CD4-positive, alpha-beta T cell treated with Interleukin-15 for 4 hours (primary cell): Measurements from ENCODE around the gene SAMD4B.
"Not testable (repeated sequence)": the region's sequence is repeated elsewhere in the genome, so short reads cannot be mapped to it uniquely, and the experiment has no call there.

Experiments
- DNase-seq: peaks from one replicate; pipeline ENCODE4 v3.0.0-alpha.2; 2020; ENCODE audit warnings: low spot score

SAMD4B gene

GRCh38 chr19:39334444-39334976, 7.7 kb upstream of the SAMD4B start:
- no peak for DNase-seq

GRCh38 chr19:39335168-39335548, 7.1 kb upstream of the SAMD4B start:
- DNase-seq: peak; percentile 15

GRCh38 chr19:39336483-39336882, 5.7 kb upstream of the SAMD4B start:
- DNase-seq: no peak

DNA sequence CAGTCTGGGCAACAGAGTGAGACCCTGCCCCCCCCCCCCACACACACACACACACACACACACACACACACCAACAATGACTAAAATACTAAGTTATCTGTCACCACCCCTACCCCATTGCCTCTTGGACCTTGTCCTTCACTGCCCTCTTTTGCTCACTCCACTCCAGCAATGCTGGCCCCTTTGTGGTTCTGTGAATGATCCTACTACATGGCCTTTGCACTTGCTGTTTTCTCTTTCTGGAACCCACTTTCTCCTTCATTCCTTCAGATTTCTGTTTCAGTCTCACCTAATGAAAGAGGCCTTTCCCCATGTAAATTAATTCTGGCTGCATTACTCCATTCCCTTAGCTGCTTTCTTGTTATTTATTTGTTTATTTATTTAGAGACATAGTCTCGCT, 2.5 kb upstream of the SAMD4B start:
- no peak for DNase-seq

DNA sequence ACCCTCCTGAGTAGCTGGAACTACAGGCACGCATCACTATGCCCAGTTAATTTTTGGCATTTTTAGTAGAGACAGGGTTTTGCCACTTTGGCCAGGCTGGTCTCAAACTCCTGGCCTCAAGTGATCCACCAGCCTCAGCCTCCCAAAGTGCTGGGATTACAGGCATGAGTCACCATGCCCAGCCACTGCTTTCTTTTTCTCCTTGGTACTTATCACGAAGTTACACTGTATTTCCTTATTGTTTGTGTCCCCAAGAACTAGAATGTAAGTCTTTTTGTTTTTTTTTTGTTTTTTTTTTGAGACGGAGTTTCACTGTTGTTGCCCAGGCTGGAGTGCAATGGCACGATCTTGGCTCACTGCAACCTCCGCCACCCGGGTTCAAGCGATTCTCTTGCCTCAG, 2.1 kb upstream of the SAMD4B start:
- DNase-seq: not testable (repeated sequence)

GRCh38 chr19:39341129-39341718, 997 bp upstream of the SAMD4B start:
- no peak for DNase-seq

DNA sequence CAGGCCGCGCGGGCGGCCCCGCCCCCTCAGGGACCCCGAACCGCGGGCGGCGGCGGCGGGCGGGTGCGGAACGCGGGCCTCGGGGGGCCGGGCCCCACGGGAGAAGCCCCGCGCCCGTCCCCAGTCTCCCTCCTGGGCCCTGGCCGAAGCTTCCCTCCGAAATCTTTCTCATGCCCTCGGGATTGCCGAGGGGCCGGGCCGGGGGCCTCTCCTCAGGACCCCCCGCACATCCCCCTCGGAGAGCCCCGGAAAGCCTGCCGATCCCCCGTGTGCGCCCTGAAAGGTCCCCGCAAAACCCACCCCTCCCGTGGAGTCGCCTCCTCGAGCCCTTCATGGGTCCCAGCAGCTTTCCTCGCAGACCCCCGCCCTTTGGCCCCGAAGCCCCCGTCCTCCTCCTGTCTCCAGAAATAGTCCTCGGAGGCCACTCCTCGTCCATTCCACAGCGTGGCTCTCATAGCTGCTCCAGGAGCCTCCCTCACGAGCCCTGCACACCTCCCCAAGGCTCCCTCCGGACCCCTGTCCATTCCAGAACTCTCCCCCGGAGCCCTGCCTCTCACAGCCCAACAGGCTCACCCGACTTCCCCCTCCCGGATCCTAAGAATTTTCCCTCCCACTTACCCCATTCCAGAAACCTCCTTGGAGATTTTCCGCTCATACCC, 555 bp downstream of the SAMD4B start:
- DNase-seq: no peak

DNA sequence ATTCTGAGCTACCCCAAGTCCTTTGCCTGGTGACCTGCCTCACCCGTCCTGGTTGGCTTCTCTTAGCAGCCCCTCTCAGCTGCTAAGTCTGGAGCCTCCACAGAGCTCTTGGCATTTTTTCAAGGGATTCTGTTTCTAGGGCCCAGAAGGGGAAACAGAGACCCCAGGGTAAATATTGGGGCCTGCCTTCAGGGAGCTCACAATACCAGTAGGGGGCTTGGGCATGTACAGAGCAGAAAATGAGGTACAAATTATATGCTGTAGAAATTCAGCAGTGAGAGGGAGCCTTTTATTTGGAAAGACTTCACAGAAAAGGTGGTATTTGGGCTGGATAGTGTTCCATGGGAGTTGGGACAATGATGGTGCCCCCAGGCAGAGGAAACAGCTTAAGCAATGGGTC, 3.7 kb downstream of the SAMD4B start:
- no peak for DNase-seq

DNA sequence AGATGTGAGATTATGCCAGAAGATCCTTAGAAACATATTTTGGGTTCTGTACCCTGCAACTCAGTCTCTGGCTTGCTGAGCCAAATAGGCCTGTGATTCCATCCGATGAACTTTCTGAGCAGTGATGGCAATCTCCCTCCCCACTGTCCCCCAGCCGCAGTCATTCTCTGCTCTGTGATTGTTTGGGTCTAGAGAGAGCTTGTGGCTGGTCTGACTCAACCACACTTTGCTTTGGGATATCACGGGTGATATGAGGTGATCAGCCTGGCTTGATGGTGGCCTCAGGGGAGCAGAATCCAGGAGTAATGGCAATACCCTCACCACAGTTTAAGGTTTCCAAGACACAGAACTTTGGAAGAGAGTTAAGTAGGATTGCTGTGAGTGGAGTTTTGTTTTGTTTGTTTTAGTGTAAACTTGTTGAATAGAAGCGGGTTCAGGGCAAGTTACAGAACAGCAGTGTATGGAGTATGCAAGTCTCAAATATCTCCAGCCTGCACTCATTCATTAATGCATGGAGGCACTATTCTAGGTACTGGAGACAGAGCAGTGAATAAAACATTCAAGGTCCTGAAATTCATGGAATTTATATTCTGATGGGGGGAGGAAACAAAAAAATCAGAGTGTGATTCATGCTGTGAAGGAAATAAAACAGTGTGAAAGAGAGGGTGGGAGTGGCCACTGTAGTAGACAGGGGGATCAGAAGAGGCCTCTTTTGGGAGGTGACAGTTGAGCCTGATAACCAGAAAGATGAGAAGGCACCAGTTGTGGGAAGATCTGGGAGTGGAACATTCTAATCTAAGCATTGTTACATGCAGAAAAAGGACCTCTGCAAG, 5.3 kb downstream of the SAMD4B start:
- no peak for DNase-seq

DNA sequence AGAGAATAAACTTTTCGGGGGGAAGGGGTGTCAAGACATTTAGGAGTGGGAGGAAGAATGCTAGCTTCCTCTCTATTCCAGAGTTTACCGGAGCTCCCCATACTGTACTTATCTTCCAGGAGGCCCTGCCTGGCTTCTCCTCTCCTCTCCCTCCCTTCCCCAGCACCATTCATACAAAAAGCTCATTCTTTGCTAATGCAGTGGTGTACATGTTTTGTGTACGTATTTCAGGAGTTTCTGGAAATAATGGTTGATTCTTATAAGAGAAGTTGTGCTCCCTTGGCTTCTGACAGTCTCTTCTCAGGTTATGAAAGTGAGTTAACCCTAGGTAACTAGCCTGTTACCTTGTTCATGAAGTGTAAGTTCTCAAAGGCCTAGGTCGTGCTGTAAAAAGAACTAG, 7.1 kb downstream of the SAMD4B start:
- DNase-seq: no peak

DNA sequence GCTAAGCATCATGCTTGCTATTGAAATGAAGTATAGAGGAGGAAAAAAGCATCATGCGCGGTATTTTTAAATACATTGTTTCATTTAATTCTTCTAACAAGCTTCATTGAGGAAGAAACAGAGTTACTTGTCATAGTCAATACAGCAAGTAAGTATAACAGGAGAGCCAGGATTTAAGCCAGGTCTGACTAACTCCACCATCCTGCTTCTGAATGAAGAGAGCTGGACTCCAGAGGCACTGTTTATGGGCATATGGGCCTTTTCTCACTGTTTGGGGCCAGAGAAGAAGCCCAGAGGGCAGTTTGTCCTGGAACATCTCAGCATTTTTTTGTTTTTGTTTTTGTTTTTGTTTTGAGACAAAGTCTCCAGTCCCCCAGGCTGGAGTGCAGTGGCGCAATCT, 7.9 kb downstream of the SAMD4B start:
- DNase-seq: no peak

DNA sequence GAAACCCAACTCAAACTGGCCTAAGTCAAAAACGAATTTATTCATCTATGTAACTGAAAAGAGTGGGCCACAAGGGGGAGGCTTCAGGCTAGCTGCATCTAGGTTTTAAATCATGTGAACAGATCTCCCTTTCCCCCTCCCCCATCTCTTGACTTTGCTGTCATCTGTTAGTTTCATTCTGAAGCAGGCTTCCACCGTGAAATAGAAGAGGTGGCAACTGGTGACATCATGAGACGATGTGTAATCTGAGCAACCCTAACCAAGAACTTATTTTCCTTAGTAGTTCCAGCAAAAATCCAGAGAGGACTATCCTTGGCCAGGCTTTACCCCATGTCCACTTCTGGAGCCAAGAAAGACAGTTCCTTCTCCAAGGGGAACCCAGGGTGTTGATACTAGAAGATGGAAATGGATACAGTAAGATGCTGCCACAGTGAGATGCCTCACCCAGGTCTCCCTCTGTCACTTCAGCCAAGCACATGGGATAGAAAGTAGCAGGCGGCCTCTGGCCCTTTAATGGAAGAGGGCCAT, 9.4 kb downstream of the SAMD4B start:
- DNase-seq: peak; percentile 18

DNA sequence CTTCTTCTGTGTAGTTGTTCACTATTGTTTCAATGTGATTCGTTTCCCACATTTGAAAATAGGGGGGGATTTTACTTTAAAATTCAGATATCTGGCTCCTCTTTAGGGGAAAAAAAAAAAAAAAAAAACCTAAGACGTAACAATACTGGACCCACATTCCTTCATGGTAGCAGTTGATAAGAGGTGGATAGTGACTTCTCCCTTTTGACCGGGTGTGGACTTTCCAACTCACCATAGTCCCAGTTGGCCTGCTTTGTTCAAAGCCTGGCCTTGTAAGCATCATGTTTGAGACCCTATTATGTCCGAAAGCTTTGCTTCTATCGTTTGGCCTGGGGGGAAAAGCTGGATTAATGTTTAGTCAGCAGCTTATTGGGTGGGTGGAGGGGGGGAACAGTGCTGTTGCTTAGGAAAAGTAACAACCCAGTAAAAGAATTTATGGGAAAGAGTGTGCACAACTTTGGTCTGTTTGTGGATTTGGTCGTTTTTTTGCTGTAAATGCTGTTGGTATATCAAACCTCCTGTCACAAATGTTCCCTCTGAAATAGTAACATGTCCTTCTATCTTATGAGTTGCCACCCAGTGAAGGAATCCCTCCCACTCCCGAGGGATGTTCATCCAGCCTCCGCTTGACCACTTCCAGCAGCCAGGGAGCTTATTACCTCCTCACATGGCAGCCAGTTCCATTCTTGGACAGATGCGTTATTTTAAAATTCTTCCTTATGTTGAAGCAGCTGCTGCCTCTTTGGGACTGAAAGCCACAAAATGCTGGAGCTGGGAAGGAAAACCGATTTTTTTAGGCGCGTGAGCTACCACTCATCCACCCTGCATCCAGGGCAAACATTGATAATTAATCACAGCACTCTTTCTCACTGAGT, 10.4 kb downstream of the SAMD4B start:
- DNase-seq: no peak

- DNase-seq: no peak
These were observed 13.0 kb downstream of the SAMD4B start for GRCh38 chr19:39355253-39355652.

DNA sequence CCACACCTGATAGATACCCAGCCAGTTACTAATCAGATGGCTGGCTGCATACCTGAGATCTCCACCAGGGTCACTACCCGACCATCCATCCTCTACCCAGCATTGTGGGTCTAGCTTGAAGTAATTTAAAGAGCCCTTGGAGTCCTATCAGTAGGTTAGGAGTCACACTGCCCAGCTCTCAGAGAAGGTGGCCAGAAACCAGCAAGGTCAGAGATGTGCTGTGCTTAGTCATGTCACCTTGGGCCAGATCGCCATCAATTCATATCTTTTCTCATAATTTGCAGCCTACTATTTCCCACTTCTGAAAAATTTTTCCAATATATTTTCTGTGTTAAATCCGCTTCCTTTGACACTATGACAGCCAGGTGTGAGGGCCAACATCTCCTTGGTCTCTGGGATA, 13.9 kb downstream of the SAMD4B start:
- DNase-seq: no peak

DNA sequence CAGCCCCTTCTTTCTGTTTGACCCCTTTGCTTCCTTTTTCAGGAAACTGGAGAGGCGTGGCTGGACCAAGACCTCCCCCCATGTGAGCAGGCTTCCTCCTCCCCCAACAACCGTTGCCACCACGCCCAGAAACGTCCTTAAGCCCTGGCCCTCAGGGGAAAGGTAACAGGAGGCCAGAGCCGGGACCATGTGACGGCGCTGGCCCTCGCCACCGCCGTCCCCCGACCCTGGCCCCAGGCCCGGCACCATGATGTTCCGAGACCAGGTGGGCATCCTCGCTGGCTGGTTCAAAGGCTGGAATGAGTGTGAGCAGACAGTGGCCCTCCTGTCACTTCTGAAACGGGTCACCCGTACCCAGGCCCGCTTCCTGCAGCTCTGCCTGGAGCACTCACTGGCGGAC, 14.4 kb downstream of the SAMD4B start:
- DNase-seq: no peak

DNA sequence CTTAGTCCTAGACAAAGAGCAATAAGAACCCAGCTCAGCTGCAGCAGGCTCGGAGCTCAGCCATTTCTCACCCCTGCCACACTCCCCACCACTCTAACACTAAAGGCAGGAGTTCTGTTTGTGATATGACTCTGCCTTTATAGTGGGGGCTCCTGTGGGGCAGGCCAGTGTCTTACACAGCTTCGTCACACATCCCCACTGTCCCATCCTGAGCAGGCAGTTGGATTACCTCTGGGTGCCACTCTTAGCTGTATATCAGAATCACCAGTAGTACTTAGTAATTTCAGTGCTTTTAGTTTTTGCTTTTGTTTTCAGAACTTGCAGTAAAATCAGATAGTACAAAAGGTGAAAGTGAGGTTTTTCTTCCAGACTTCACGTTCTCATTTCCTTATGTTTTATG, 16.8 kb downstream of the SAMD4B start:
- no peak for DNase-seq

DNA sequence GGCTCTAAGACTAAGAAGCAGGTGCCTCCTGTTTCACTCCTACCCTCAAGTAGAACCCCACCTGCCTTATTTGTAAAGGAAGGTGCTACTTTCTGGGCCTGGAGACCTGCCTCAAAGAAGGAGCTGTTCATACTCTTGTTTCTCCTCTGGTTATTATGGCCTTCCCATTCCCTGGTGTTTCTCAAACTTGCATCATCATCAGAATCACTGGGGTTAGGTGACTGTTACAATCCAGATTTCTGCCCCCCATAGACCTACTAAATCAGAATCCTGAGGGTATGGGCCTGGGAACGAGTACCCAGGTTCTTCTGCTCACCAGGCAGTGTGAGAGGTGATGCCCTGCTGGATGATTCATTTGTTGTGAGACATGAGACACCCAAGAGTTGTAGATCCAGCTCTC, 18.4 kb downstream of the SAMD4B start:
- DNase-seq: no peak

DNA sequence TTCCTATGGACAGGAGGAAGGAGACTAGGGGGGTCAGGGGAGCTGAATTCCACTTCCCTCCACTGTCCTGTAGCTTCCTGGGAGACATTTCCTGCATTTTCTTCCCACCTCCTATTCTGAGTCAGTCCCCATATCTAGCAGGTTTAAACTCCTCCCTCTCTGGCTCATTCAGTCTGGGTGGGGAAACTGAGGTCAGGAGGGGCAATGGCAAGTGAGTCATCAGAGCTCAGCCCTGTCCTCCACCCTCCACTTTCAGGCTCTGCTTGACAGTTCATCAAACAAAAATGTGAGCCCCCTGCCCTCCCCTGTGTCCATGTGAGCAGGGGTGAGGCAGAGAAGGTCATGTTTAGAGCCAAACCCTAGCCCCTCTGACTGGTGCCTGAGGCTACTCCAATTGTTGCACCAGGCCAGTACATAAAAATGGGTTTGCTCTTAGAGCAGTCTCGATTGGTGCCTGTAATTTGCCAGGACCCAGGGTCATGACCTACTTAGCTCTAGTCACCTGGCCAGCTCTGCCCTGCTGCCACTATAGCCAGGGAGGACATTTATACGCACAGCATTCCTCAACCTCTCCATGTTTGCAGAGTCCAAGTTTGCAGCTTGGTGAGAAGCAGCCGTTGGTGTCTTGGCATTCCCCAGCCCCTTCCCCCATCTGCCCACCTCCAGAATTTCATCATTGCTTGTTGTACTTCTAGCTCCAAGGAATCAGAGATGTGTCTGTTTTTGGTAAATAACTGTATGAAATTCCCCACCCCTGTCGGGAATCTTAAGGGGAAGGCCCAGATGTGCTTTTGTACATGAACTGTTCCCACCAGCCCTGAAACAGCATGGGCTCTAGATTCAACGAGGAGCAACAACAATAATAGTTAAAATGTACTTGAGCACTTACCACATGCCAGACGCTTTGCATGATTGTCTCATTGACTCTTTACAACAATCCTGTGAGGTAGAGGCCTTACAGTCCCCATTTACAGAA, 20.7 kb downstream of the SAMD4B start:
- DNase-seq: no peak

DNA sequence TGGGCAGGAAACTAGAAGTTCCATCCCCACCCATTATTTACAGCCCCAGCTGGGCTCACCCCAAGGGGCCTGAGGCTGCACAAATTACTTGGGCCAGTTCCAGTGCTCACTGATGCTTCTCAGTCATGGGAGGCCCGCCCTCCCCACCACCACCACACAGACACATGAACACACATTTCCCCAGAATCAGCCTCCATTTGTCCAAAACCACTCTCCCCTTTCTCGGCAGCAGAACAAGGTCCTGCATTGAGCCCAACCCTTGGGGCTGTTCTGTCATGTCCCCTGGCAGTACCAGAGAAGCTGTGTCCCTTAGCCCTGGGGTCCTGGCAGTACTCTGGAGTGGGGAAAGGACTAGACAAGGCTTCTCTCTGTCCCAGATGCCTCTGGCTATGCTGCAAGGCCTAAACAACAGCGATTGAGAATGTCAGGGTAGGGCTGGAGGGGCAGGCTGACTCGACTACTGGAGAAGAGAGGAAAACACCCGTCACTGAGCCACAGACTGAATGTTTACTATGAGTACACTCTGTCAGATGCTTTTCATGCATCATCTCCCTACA, 21.8 kb downstream of the SAMD4B start:
- no peak for DNase-seq
